Panc1 (cell line): ENCODE measurements around the gene PRKCA. TPM values are rescaled to one million over a fixed set of nuclear protein-coding genes. Genes with fewer than 3 reads are reported as not detected.

ENCODE experiments used
- ATAC-seq: fragments of 200-7000 bp; cut with Tn5 transposase; 2 replicates; pipeline ENCODE4 v1.9.1; 2020; ENCODE audit warnings: mild to moderate bottlenecking, moderate library complexity
- BruUV-seq: library from RNA; stranded (reverse); fragments of 400-500 nt; replicated peaks from 2 replicates; lab custom pipeline; 2021; lab: Mats Ljungman, UMichigan
- CTCF ChIA-PET: fragments of 300-600 bp; sonication (Branson Sonifier 250); formaldehyde crosslinking; loops from one replicate; lab custom pipeline; 2022; ENCODE audit warnings: antibody characterized with exemption; lab: Charles Lee
- POLR2A ChIA-PET: fragments of 300-600 bp; sonication (Branson Sonifier 250); formaldehyde crosslinking; loops from one replicate; lab custom pipeline; 2022; ENCODE audit warnings: antibody characterized with exemption; lab: Charles Lee
- DNase-seq: peaks from one replicate; pipeline ENCODE4 v3.0.0-alpha.2; 2010; ENCODE audit warnings: low read depth, low spot score
- H3K27ac ChIP-seq: 2 replicates; pipeline ENCODE4 v1.5.1; 2011; ENCODE audit warnings: mild to moderate bottlenecking, low read length, inconsistent platforms
- H3K27me3 ChIP-seq: fragments of 200-500 bp; sonication (Bioruptor generic); 2 replicates; pipeline ENCODE4 v1.6.0; 2014; ENCODE audit warnings: low read length, inconsistent platforms; ENCODE audit not compliant: control insufficient read depth, insufficient read depth
- H3K36me3 ChIP-seq: fragments of 200-500 bp; sonication (Bioruptor generic); 2 replicates; pipeline ENCODE4 v1.5.1; 2014; ENCODE audit warnings: inconsistent platforms, mild to moderate bottlenecking, low read length, moderate library complexity; ENCODE audit not compliant: control insufficient read depth, insufficient read depth
- H3K4me1 ChIP-seq: 2 replicates; pipeline ENCODE4 v1.5.1; 2011; ENCODE audit warnings: inconsistent platforms, mild to moderate bottlenecking, low read length, moderate library complexity; ENCODE audit not compliant: control insufficient read depth, insufficient read depth
- H3K4me3 ChIP-seq, 2 experiments: 2 replicates each; pipeline ENCODE4 v1.5.1; 2011 to 2012; ENCODE audit warnings: low read depth in 2 of 2, low read length in 2 of 2, mild to moderate bottlenecking in 2 of 2, inconsistent platforms in 1 of 2, moderate library complexity in 1 of 2
- H3K9me3 ChIP-seq: fragments of 200-500 bp; sonication (Bioruptor generic); 2 replicates; pipeline ENCODE4 v1.5.1; 2014; ENCODE audit warnings: low read depth, mild to moderate bottlenecking, inconsistent platforms, low read length, moderate library complexity; ENCODE audit not compliant: control insufficient read depth, insufficient read depth
- CTCF ChIP-seq: fragments of 450-650 bp; IDR thresholded peaks from 2 replicates; pipeline ENCODE4 v1.5.1; 2017; ENCODE audit warnings: mild to moderate bottlenecking
- POLR2AphosphoS5 ChIP-seq: IDR thresholded peaks from 2 replicates; pipeline ENCODE4 v1.6.1; 2012; ENCODE audit warnings: mild to moderate bottlenecking, low read depth, low read length, moderate library complexity
- SIN3A ChIP-seq: IDR thresholded peaks from 2 replicates; pipeline ENCODE4 v1.6.1; 2012; ENCODE audit warnings: low read depth, mild to moderate bottlenecking, low read length, moderate library complexity, borderline replicate concordance; ENCODE audit not compliant: insufficient read depth
- TCF7L2 ChIP-seq: IDR thresholded peaks from 2 replicates; pipeline ENCODE4 v1.6.1; 2011; ENCODE audit warnings: mild to moderate bottlenecking, low read depth, low read length, inconsistent platforms
- in situ Hi-C: cut with HindIII; loops from 2 replicates; pipeline ENCODE4 v1.10.0; 2016; ENCODE audit warnings: low sequenced_read_pairs, low pct_unique_long_range_greater_than_20kb
- intact Hi-C: fragments of 100-400 bp; cut with micrococcal nuclease; formaldehyde crosslinking; loops from one replicate; pipeline ENCODE4 v1.10.0; 2022; ENCODE audit not compliant: unreplicated experiment
- total RNA-seq: library from RNA; stranded (reverse); gene quantifications from one replicate; pipeline ENCODE4 v1.2.1, GENCODE V29; 2021; ENCODE audit not compliant: unreplicated experiment
- TF ChIP-seq, protein P1 (sequence below), 2 experiments: IDR thresholded peaks; 2 replicates each; pipeline ENCODE4 v1.6.1; 2011 to 2012; ENCODE audit warnings: low read depth in 2 of 2, control low read depth in 1 of 2, low read length in 1 of 2, mild to moderate bottlenecking in 1 of 2, moderate library complexity in 1 of 2; ENCODE audit not compliant: insufficient read depth in 1 of 2

PRKCA gene
- total RNA-seq, 1 experiment from 2014 or later: 53.0 TPM

GRCh38 chr17:66520999-66521398, 218.6 kb downstream of the PRKCA start:
- POLR2A ChIA-PET: no interaction called here
- Histone ChIP-seq H3K27me3 (no peaks in the 10 kb centered on the region), H3K27ac (peak overlapping the region; percentile 7; the same call in 1 of the 2 replicates), H3K4me1 (peaks cover 17% of the 10 kb centered on the region), H3K4me3 (no peak overlapping the region), H3K9me3 (no peaks in the 10 kb centered on the region), H3K36me3 (no peaks in the 10 kb centered on the region)
- ATAC-seq (no peak), DNase-seq (no peak)
- no TSS peak for BruUV-seq
- intact Hi-C loops (no loop called here), in situ Hi-C loops (no loop called here)
- CTCF ChIA-PET: no interaction called here
- TF ChIP-seq SIN3A (no peak), TCF7L2 (no peak), CTCF (no peak), POLR2AphosphoS5 (no peak)
- TF ChIP-seq, protein P1, sequence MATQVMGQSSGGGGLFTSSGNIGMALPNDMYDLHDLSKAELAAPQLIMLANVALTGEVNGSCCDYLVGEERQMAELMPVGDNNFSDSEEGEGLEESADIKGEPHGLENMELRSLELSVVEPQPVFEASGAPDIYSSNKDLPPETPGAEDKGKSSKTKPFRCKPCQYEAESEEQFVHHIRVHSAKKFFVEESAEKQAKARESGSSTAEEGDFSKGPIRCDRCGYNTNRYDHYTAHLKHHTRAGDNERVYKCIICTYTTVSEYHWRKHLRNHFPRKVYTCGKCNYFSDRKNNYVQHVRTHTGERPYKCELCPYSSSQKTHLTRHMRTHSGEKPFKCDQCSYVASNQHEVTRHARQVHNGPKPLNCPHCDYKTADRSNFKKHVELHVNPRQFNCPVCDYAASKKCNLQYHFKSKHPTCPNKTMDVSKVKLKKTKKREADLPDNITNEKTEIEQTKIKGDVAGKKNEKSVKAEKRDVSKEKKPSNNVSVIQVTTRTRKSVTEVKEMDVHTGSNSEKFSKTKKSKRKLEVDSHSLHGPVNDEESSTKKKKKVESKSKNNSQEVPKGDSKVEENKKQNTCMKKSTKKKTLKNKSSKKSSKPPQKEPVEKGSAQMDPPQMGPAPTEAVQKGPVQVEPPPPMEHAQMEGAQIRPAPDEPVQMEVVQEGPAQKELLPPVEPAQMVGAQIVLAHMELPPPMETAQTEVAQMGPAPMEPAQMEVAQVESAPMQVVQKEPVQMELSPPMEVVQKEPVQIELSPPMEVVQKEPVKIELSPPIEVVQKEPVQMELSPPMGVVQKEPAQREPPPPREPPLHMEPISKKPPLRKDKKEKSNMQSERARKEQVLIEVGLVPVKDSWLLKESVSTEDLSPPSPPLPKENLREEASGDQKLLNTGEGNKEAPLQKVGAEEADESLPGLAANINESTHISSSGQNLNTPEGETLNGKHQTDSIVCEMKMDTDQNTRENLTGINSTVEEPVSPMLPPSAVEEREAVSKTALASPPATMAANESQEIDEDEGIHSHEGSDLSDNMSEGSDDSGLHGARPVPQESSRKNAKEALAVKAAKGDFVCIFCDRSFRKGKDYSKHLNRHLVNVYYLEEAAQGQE (IDR thresholded peaks at IDR 0.05; ENCODE audit: insufficient read depth in 1 of 2, low read depth in 2 of 2, low read length in 1 of 2): no peak

DNA sequence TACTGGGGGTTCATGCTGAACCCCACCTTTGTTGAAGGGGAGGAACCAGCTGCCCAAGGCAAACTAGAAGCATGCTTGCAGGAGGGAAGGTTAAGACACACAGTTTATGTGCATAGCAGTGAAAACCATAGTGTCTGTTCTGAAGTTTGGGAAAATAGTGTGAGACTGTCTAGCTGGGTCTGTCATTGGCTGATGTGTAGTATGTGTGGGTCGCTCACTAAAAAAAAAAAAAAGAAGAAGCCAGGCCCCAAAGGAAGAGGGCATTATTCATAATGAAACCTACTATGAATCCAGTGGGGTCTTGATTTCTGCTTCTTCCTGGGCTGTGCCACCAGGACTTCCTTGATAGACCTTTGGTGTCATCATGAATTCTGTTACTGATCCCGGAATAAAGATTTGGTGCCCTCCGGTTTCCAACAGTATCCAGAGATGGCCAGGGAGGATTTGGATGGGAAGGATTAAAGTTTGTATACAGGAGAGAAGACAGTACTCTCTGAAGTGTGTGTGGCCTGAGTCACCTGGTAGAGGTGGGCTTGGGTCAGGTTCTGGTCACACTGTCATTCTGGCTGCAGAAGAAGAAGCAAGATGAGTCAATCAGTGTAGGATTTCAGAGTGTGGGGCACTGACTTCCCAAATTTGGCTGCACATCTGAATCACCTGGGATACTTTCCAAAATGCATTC, 220.3 kb downstream of the PRKCA start:
- ChIA-PET POLR2A (no interaction called here), CTCF (no interaction called here)
- TF ChIP-seq POLR2AphosphoS5: no peak
- no peak for TF ChIP-seq TCF7L2
- no peak for TF ChIP-seq CTCF
- TF ChIP-seq, protein P1 (IDR thresholded peaks at IDR 0.05; ENCODE audit: insufficient read depth in 1 of 2, low read depth in 2 of 2, low read length in 1 of 2): no peak
- no peak for TF ChIP-seq SIN3A
- no peak overlapping the region for H3K4me3 ChIP-seq
- no peaks in the 10 kb centered on the region for H3K9me3 ChIP-seq
- no peak overlapping the region for H3K27ac ChIP-seq
- H3K27me3 ChIP-seq: no peaks in the 10 kb centered on the region
- peaks cover 15% of the 10 kb centered on the region for H3K4me1 ChIP-seq
- in situ Hi-C loops (no loop called here), intact Hi-C loops (no loop called here)
- ATAC-seq: no peak
- H3K36me3 ChIP-seq: no peaks in the 10 kb centered on the region
- no TSS peak for BruUV-seq
- DNase-seq: no peak
